Right kidney (tissue), 9 donors: ENCODE measurements around the gene LIFR.
"Not testable (repeated sequence)": the region's sequence is repeated elsewhere in the genome, so short reads cannot be mapped to it uniquely, and the experiment has no call there.

Source experiments
- DNase-seq: peaks from one replicate; pipeline ENCODE4 v3.0.0-alpha.2; 2016
- long read RNA-seq, 8 donors: transcript quantifications; one replicate each; lab custom pipeline, GENCODE V29; 2026

Gene LIFR
- long read RNA-seq, donor 1, full-length matches to known transcripts, result 2 of 2 reads
- long read RNA-seq, donor 1, partial matches to known transcripts, result 0 of 2 reads
- long read RNA-seq, donor 1, other reads (novel, unspliced or antisense), result 0 of 2 reads
- long read RNA-seq, donor 2, full-length matches to known transcripts, result 2 of 2 reads
- long read RNA-seq, donor 2, partial matches to known transcripts, result 0 of 2 reads
- long read RNA-seq, donor 2, other reads (novel, unspliced or antisense), result 0 of 2 reads
- long read RNA-seq, donor 3, full-length matches to known transcripts, result 3 of 3 reads
- long read RNA-seq, donor 3, partial matches to known transcripts, result 0 of 3 reads
- long read RNA-seq, donor 3, other reads (novel, unspliced or antisense), result 0 of 3 reads
- long read RNA-seq, donor 4, full-length matches to known transcripts, result 4 of 4 reads
- long read RNA-seq, donor 4, partial matches to known transcripts, result 0 of 4 reads
- long read RNA-seq, donor 4, other reads (novel, unspliced or antisense), result 0 of 4 reads
- long read RNA-seq, donor 5, full-length matches to known transcripts, result 8 of 8 reads
- long read RNA-seq, donor 5, partial matches to known transcripts, result 0 of 8 reads
- long read RNA-seq, donor 5, other reads (novel, unspliced or antisense), result 0 of 8 reads
- long read RNA-seq, donor 6, full-length matches to known transcripts, result 4 of 4 reads
- long read RNA-seq, donor 6, partial matches to known transcripts, result 0 of 4 reads
- long read RNA-seq, donor 6, other reads (novel, unspliced or antisense), result 0 of 4 reads
- long read RNA-seq, donor 7, full-length matches to known transcripts, result 8 of 8 reads
- long read RNA-seq, donor 7, partial matches to known transcripts, result 0 of 8 reads
- long read RNA-seq, donor 7, other reads (novel, unspliced or antisense), result 0 of 8 reads
- long read RNA-seq, donor 8, full-length matches to known transcripts, result 6 of 6 reads
- long read RNA-seq, donor 8, partial matches to known transcripts, result 0 of 6 reads
- long read RNA-seq, donor 8, other reads (novel, unspliced or antisense), result 0 of 6 reads

GRCh38 chr5:38556599-38557307 is at the start of gene LIFR:
Gene LIFR (minus strand): TSS chr5:38556646. CDS start chr5:38530647, 25,999 bp downstream.
- DNase-seq, result peak; percentile 99

- no peak for DNase-seq
These were observed 49.2 kb upstream of the LIFR start for GRCh38 chr5:38605610-38606009.

GRCh38 chr5:38603691-38604090 is 47.2 kb upstream of the LIFR start:
- DNase-seq, result no peak

GRCh38 chr5:38602641-38603040 is 46.2 kb upstream of the LIFR start:
- DNase-seq, result no peak

- DNase-seq, result no peak
These were observed 45.4 kb upstream of the LIFR start for GRCh38 chr5:38601863-38602298.

GRCh38 chr5:38601133-38601862 is 44.9 kb upstream of the LIFR start:
- DNase-seq, result no peak

- no peak for DNase-seq
These were observed 44.0 kb upstream of the LIFR start for GRCh38 chr5:38600329-38601045.

- not testable (repeated sequence) for DNase-seq
These were observed 43.3 kb upstream of the LIFR start for GRCh38 chr5:38599751-38600150.

GRCh38 chr5:38598994-38599617 is 42.7 kb upstream of the LIFR start:
- no peak for DNase-seq

GRCh38 chr5:38598296-38598993 is 42.0 kb upstream of the LIFR start:
- DNase-seq, result no peak

- no peak for DNase-seq
These were observed 40.5 kb upstream of the LIFR start for GRCh38 chr5:38596981-38597380.

- DNase-seq, result no peak
These were observed 38.8 kb upstream of the LIFR start for GRCh38 chr5:38595132-38595745.

- no peak for DNase-seq
These were observed 37.5 kb upstream of the LIFR start for GRCh38 chr5:38593959-38594358.

- no peak for DNase-seq
These were observed 35.0 kb upstream of the LIFR start for GRCh38 chr5:38591523-38591849.

GRCh38 chr5:38590838-38591522 is 34.5 kb upstream of the LIFR start:
- DNase-seq, result no peak

- no peak for DNase-seq
These were observed 33.2 kb upstream of the LIFR start for GRCh38 chr5:38589629-38590028.

- no peak for DNase-seq
These were observed 29.4 kb upstream of the LIFR start for GRCh38 chr5:38585816-38586215.

- DNase-seq, result no peak
These were observed 27.1 kb upstream of the LIFR start for GRCh38 chr5:38583500-38583899.

- no peak for DNase-seq
These were observed 26.5 kb upstream of the LIFR start for GRCh38 chr5:38582975-38583319.
